ENCODE results near the gene PCDHB10. TPM values are rescaled to one million over a fixed set of nuclear protein-coding genes. Genes with fewer than 3 reads are reported as not detected.

The PCDHB10 gene
- 0.05 TPM in 2 of 5 replicates, not detected in the others for total RNA-seq (2022; extraction: Qiagen RNA extraction; ENCODE audit: low read depth)

GRCh38 chr5:141192110-141192725, at the start of gene PCDHB10:
Gene PCDHB10 (plus strand): TSS chr5:141192353. CDS start chr5:141192553, 200 bp downstream.

GRCh38 chr5:141149812-141150211, 42.3 kb upstream of the PCDHB10 start, which contains the start of gene PCDHB6:
Gene PCDHB6 (plus strand): TSS chr5:141150057. CDS start chr5:141150258, 201 bp downstream.

GRCh38 chr5:141172381-141173204, 19.6 kb upstream of the PCDHB10 start, which contains the start of gene PCDHB7:
Gene PCDHB7 (plus strand): TSS chr5:141172644. CDS start chr5:141172836, 192 bp downstream.

GRCh38 chr5:141177577-141178191, 14.5 kb upstream of the PCDHB10 start, which contains the start of gene PCDHB8:
Gene PCDHB8 (plus strand): TSS chr5:141177790. CDS start chr5:141178035, 245 bp downstream.

GRCh38 chr5:141182248-141182647, 9.9 kb upstream of the PCDHB10 start, which contains the start of gene PCDHB16:
Gene PCDHB16 (plus strand): TSS chr5:141182387. CDS start chr5:141182560, 173 bp downstream.

GRCh38 chr5:141186897-141187512, 5.1 kb upstream of the PCDHB10 start, which contains the start of gene PCDHB9:
Gene PCDHB9 (plus strand): TSS chr5:141187161. CDS start chr5:141187319, 158 bp downstream.

GRCh38 chr5:141199359-141200235, 7.4 kb downstream of the PCDHB10 start, which contains the start of gene PCDHB11:
Gene PCDHB11 (plus strand): TSS chr5:141199627. CDS start chr5:141199775, 148 bp downstream.

GRCh38 chr5:141208478-141208877, 16.3 kb downstream of the PCDHB10 start, which contains the start of gene PCDHB12:
Gene PCDHB12 (plus strand): TSS chr5:141208719. CDS start chr5:141208908, 189 bp downstream.

GRCh38 chr5:141213656-141214339, 21.6 kb downstream of the PCDHB10 start, which contains the start of gene PCDHB13:
Gene PCDHB13 (plus strand): TSS chr5:141213919. CDS start chr5:141214124, 205 bp downstream.

GRCh38 chr5:141223112-141223783, 31.1 kb downstream of the PCDHB10 start, which contains the start of gene PCDHB14:
Gene PCDHB14 (plus strand): TSS chr5:141223343. CDS start chr5:141223506, 163 bp downstream.

Other genes with a start within 250 kb of the PCDHB10 start
- 4.0 to 5.0 TPM (median 4.4 TPM) in 5 replicates for gene PCDHAC2, start 225.9 kb upstream of the PCDHB10 start, total RNA-seq (2022; extraction: Qiagen RNA extraction; ENCODE audit: low read depth)
- gene PCDHB1, start 141.0 kb upstream of the PCDHB10 start, total RNA-seq (2022; extraction: Qiagen RNA extraction; ENCODE audit: low read depth): not detected in 5 replicates
- gene PCDHB2, start 97.7 kb upstream of the PCDHB10 start, total RNA-seq (2022; extraction: Qiagen RNA extraction; ENCODE audit: low read depth): 3.3 to 4.1 TPM (median 3.4 TPM) in 5 replicates
- 0.05 TPM in 1 of 5 replicates, not detected in the others for gene PCDHB3, start 91.9 kb upstream of the PCDHB10 start, total RNA-seq (2022; extraction: Qiagen RNA extraction; ENCODE audit: low read depth)
- gene PCDHB4, start 70.5 kb upstream of the PCDHB10 start, total RNA-seq (2022; extraction: Qiagen RNA extraction; ENCODE audit: low read depth): 0.03 to 0.11 TPM (median 0.08 TPM) in 3 of 5 replicates, not detected in the others
- gene PCDHB5, start 57.1 kb upstream of the PCDHB10 start, total RNA-seq (2022; extraction: Qiagen RNA extraction; ENCODE audit: low read depth): 0.94 to 1.8 TPM (median 1.5 TPM) in 5 replicates
- 0.81 to 1.2 TPM (median 0.89 TPM) in 5 replicates for gene PCDHB6, start 42.3 kb upstream of the PCDHB10 start, total RNA-seq (2022; extraction: Qiagen RNA extraction; ENCODE audit: low read depth)
- gene PCDHB7, start 19.7 kb upstream of the PCDHB10 start, total RNA-seq (2022; extraction: Qiagen RNA extraction; ENCODE audit: low read depth): not detected in 5 replicates
- 0.24 to 0.39 TPM (median 0.32 TPM) in 5 replicates for gene PCDHB8, start 14.6 kb upstream of the PCDHB10 start, total RNA-seq (2022; extraction: Qiagen RNA extraction; ENCODE audit: low read depth)
- 0.05 to 0.15 TPM (median 0.06 TPM) in 4 of 5 replicates, not detected in the other for gene PCDHB16, start 10.0 kb upstream of the PCDHB10 start, total RNA-seq (2022; extraction: Qiagen RNA extraction; ENCODE audit: low read depth)
- gene PCDHB9, start 5.2 kb upstream of the PCDHB10 start, total RNA-seq (2022; extraction: Qiagen RNA extraction; ENCODE audit: low read depth): 0.05 TPM in 1 of 5 replicates, not detected in the others
- 0.08 to 0.12 TPM (median 0.10 TPM) in 4 of 5 replicates, not detected in the other for gene PCDHB11, start 7.3 kb downstream of the PCDHB10 start, total RNA-seq (2022; extraction: Qiagen RNA extraction; ENCODE audit: low read depth)
- not detected in 5 replicates for gene PCDHB12, start 16.4 kb downstream of the PCDHB10 start, total RNA-seq (2022; extraction: Qiagen RNA extraction; ENCODE audit: low read depth)
- 0.03 to 0.07 TPM (median 0.07 TPM) in 4 of 5 replicates, not detected in the other for gene PCDHB13, start 21.6 kb downstream of the PCDHB10 start, total RNA-seq (2022; extraction: Qiagen RNA extraction; ENCODE audit: low read depth)
- 0.02 to 0.13 TPM (median 0.07 TPM) in 5 replicates for gene PCDHB14, start 31.0 kb downstream of the PCDHB10 start, total RNA-seq (2022; extraction: Qiagen RNA extraction; ENCODE audit: low read depth)
- 0.05 to 0.16 TPM (median 0.09 TPM) in 3 of 5 replicates, not detected in the others for gene PCDHB15, start 53.0 kb downstream of the PCDHB10 start, total RNA-seq (2022; extraction: Qiagen RNA extraction; ENCODE audit: low read depth)
- gene SLC25A2, start 111.7 kb downstream of the PCDHB10 start, total RNA-seq (2022; extraction: Qiagen RNA extraction; ENCODE audit: low read depth): not detected in 5 replicates
- 63.2 to 78.4 TPM (median 73.8 TPM) in 5 replicates for gene TAF7, start 128.4 kb downstream of the PCDHB10 start, total RNA-seq (2022; extraction: Qiagen RNA extraction; ENCODE audit: low read depth)
- 0.29 to 0.38 TPM (median 0.32 TPM) in 5 replicates for gene PCDHGA1, start 138.2 kb downstream of the PCDHB10 start, total RNA-seq (2022; extraction: Qiagen RNA extraction; ENCODE audit: low read depth)
- 0.45 to 0.72 TPM (median 0.70 TPM) in 5 replicates for gene PCDHGA2, start 146.4 kb downstream of the PCDHB10 start, total RNA-seq (2022; extraction: Qiagen RNA extraction; ENCODE audit: low read depth)
- gene PCDHGA3, start 151.5 kb downstream of the PCDHB10 start, total RNA-seq (2022; extraction: Qiagen RNA extraction; ENCODE audit: low read depth): not detected in 5 replicates
- gene PCDHGB1, start 157.7 kb downstream of the PCDHB10 start, total RNA-seq (2022; extraction: Qiagen RNA extraction; ENCODE audit: low read depth): 1.6 to 2.1 TPM (median 1.9 TPM) in 5 replicates
- gene PCDHGA4, start 162.7 kb downstream of the PCDHB10 start, total RNA-seq (2022; extraction: Qiagen RNA extraction; ENCODE audit: low read depth): 0.07 to 0.18 TPM (median 0.14 TPM) in 5 replicates
- gene PCDHGB2, start 167.6 kb downstream of the PCDHB10 start, total RNA-seq (2022; extraction: Qiagen RNA extraction; ENCODE audit: low read depth): 0.05 to 0.19 TPM (median 0.10 TPM) in 5 replicates
- gene PCDHGA5, start 171.8 kb downstream of the PCDHB10 start, total RNA-seq (2022; extraction: Qiagen RNA extraction; ENCODE audit: low read depth): 0.08 to 0.22 TPM (median 0.12 TPM) in 5 replicates
- gene PCDHGB3, start 177.9 kb downstream of the PCDHB10 start, total RNA-seq (2022; extraction: Qiagen RNA extraction; ENCODE audit: low read depth): 0.16 to 0.31 TPM (median 0.22 TPM) in 5 replicates
- gene PCDHGA6, start 181.5 kb downstream of the PCDHB10 start, total RNA-seq (2022; extraction: Qiagen RNA extraction; ENCODE audit: low read depth): 0.13 to 0.26 TPM (median 0.14 TPM) in 5 replicates
- 0.59 to 1.1 TPM (median 0.95 TPM) in 5 replicates for gene PCDHGA7, start 190.4 kb downstream of the PCDHB10 start, total RNA-seq (2022; extraction: Qiagen RNA extraction; ENCODE audit: low read depth)
- 0.74 to 1.00 TPM (median 0.79 TPM) in 5 replicates for gene PCDHGB4, start 195.3 kb downstream of the PCDHB10 start, total RNA-seq (2022; extraction: Qiagen RNA extraction; ENCODE audit: low read depth)
- 0.02 to 0.13 TPM (median 0.07 TPM) in 3 of 5 replicates, not detected in the others for gene PCDHGA8, start 200.3 kb downstream of the PCDHB10 start, total RNA-seq (2022; extraction: Qiagen RNA extraction; ENCODE audit: low read depth)
- gene PCDHGB5, start 205.6 kb downstream of the PCDHB10 start, total RNA-seq (2022; extraction: Qiagen RNA extraction; ENCODE audit: low read depth): 1.9 to 2.7 TPM (median 2.3 TPM) in 5 replicates
- 0.05 to 0.10 TPM (median 0.07 TPM) in 4 of 5 replicates, not detected in the other for gene PCDHGA9, start 210.4 kb downstream of the PCDHB10 start, total RNA-seq (2022; extraction: Qiagen RNA extraction; ENCODE audit: low read depth)
- 0.07 to 0.16 TPM (median 0.12 TPM) in 5 replicates for gene PCDHGB6, start 215.7 kb downstream of the PCDHB10 start, total RNA-seq (2022; extraction: Qiagen RNA extraction; ENCODE audit: low read depth)
- gene PCDHGA10, start 220.6 kb downstream of the PCDHB10 start, total RNA-seq (2022; extraction: Qiagen RNA extraction; ENCODE audit: low read depth): 0.02 TPM in 1 of 5 replicates, not detected in the others
- gene PCDHGB7, start 225.3 kb downstream of the PCDHB10 start, total RNA-seq (2022; extraction: Qiagen RNA extraction; ENCODE audit: low read depth): 0.03 to 0.06 TPM in 2 of 5 replicates, not detected in the others
- 0.03 to 0.07 TPM in 2 of 5 replicates, not detected in the others for gene PCDHGA11, start 228.7 kb downstream of the PCDHB10 start, total RNA-seq (2022; extraction: Qiagen RNA extraction; ENCODE audit: low read depth)
- not detected in 5 replicates for gene PCDHGA12, start 238.2 kb downstream of the PCDHB10 start, total RNA-seq (2022; extraction: Qiagen RNA extraction; ENCODE audit: low read depth)

Measured in A549 treated with GW870086 at 1 μM for 4 hours (cell line).